Neural cell (in vitro differentiated cells): ENCODE data around the gene FAM193A.

Source experiments
- POLR2AphosphoS5 ChIP-seq: IDR thresholded peaks from 2 replicates; pipeline ENCODE4 v1.6.1; 2012
- SMC3 ChIP-seq: fragments of 450-650 bp; conservative IDR thresholded peaks from 2 replicates; pipeline ENCODE4 v1.6.1; 2014; ENCODE audit warnings: antibody characterized with exemption, mild to moderate bottlenecking, moderate library complexity; ENCODE audit not compliant: poor library complexity
- TF ChIP-seq, protein P1 (sequence below): fragments of 450-650 bp; IDR thresholded peaks from 2 replicates; pipeline ENCODE4 v1.5.1; 2014; ENCODE audit warnings: antibody characterized with exemption, mild to moderate bottlenecking, moderate library complexity; ENCODE audit not compliant: poor library complexity, severe bottlenecking
- TF ChIP-seq, protein P2 (sequence below): IDR thresholded peaks from 2 replicates; pipeline ENCODE4 v1.6.1; 2012; ENCODE audit warnings: borderline replicate concordance

DNA sequence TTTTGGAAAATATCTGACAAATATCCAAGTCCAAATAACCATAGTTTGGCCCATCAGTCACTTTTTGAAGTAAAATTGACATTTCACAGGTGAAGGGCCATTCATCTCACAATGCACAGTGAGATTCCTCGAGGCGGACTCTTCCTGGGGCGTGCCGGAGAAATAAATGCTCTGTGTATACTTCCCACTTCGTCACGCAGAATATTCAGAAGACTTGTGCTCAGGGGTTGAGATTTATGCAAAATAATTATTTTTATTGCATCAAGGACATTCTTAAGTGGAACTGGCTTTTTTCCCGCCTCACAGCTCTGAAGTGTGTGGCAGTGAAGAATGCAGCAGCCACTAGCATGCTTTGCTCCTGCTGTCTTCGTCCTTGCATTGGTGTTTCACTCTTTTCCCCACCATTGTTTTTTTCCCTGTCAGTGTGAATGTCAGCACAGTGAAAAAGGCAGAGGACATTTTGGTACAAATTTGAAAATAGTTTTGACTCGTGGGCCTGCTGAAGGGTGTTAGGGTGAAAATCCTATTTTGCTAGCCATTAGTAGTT, 70.6 kb downstream of the FAM193A start:
- TF ChIP-seq, protein P1, sequence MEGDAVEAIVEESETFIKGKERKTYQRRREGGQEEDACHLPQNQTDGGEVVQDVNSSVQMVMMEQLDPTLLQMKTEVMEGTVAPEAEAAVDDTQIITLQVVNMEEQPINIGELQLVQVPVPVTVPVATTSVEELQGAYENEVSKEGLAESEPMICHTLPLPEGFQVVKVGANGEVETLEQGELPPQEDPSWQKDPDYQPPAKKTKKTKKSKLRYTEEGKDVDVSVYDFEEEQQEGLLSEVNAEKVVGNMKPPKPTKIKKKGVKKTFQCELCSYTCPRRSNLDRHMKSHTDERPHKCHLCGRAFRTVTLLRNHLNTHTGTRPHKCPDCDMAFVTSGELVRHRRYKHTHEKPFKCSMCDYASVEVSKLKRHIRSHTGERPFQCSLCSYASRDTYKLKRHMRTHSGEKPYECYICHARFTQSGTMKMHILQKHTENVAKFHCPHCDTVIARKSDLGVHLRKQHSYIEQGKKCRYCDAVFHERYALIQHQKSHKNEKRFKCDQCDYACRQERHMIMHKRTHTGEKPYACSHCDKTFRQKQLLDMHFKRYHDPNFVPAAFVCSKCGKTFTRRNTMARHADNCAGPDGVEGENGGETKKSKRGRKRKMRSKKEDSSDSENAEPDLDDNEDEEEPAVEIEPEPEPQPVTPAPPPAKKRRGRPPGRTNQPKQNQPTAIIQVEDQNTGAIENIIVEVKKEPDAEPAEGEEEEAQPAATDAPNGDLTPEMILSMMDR, result no peak
- TF ChIP-seq, protein P2, sequence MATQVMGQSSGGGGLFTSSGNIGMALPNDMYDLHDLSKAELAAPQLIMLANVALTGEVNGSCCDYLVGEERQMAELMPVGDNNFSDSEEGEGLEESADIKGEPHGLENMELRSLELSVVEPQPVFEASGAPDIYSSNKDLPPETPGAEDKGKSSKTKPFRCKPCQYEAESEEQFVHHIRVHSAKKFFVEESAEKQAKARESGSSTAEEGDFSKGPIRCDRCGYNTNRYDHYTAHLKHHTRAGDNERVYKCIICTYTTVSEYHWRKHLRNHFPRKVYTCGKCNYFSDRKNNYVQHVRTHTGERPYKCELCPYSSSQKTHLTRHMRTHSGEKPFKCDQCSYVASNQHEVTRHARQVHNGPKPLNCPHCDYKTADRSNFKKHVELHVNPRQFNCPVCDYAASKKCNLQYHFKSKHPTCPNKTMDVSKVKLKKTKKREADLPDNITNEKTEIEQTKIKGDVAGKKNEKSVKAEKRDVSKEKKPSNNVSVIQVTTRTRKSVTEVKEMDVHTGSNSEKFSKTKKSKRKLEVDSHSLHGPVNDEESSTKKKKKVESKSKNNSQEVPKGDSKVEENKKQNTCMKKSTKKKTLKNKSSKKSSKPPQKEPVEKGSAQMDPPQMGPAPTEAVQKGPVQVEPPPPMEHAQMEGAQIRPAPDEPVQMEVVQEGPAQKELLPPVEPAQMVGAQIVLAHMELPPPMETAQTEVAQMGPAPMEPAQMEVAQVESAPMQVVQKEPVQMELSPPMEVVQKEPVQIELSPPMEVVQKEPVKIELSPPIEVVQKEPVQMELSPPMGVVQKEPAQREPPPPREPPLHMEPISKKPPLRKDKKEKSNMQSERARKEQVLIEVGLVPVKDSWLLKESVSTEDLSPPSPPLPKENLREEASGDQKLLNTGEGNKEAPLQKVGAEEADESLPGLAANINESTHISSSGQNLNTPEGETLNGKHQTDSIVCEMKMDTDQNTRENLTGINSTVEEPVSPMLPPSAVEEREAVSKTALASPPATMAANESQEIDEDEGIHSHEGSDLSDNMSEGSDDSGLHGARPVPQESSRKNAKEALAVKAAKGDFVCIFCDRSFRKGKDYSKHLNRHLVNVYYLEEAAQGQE, result no peak
- no peak for TF ChIP-seq POLR2AphosphoS5
- TF ChIP-seq SMC3, result no peak
